Fibroblast of lung (primary cell): ENCODE measurements around the gene CD86. TPM values are rescaled to one million over a fixed set of nuclear protein-coding genes. Genes with fewer than 3 reads are reported as not detected.

Experiments used
- DNase-seq, 2 donors: peaks; one replicate each; pipeline versions ENCODE4 v3.0.0 to v3.0.0-alpha.2; 2010; ENCODE audit warnings: low read depth in 2 of 2
- H2AFZ ChIP-seq: 2 replicates; pipeline ENCODE4 v1.5.1; 2012; ENCODE audit warnings: low read length, control low read depth, inconsistent platforms
- H3K27ac ChIP-seq: 2 replicates; pipeline ENCODE4 v1.5.1; 2011; ENCODE audit warnings: low read length, control low read depth; ENCODE audit not compliant: insufficient read depth
- H3K27me3 ChIP-seq: 2 replicates; pipeline ENCODE4 v1.5.1; 2011; ENCODE audit warnings: mild to moderate bottlenecking, low read length; ENCODE audit not compliant: control insufficient read depth, insufficient read depth
- H3K36me3 ChIP-seq: 2 replicates; pipeline ENCODE4 v1.5.1; 2011; ENCODE audit warnings: low read length; ENCODE audit not compliant: control insufficient read depth, insufficient read depth
- H3K4me1 ChIP-seq: 2 replicates; pipeline ENCODE4 v1.5.1; 2011; ENCODE audit warnings: low read length; ENCODE audit not compliant: control insufficient read depth, insufficient read depth; ENCODE audit errors: extremely low read depth
- H3K4me2 ChIP-seq: 2 replicates; pipeline ENCODE4 v1.5.1; 2011; ENCODE audit warnings: low read length, control low read depth; ENCODE audit not compliant: insufficient read depth; ENCODE audit errors: extremely low read depth
- H3K4me3 ChIP-seq, 4 experiments: fragments of 200-600 bp in 1 of 4; sonication (generic) in 1 of 4; replicated peaks in 1 of 4; 2 replicates each; pipeline ENCODE4 v1.5.1; 2011 to 2016; ENCODE audit warnings: low read length in 4 of 4, low read depth in 3 of 4, mild to moderate bottlenecking in 3 of 4, control low read depth in 2 of 4, inconsistent platforms in 1 of 4, mixed read lengths in 1 of 4; ENCODE audit not compliant: insufficient read depth in 1 of 4; ENCODE audit errors: control extremely low read depth in 1 of 4
- H3K79me2 ChIP-seq: 2 replicates; pipeline ENCODE4 v1.5.1; 2012; ENCODE audit warnings: mild to moderate bottlenecking, low read length, inconsistent platforms; ENCODE audit not compliant: control insufficient read depth, insufficient read depth
- H3K9ac ChIP-seq: 2 replicates; pipeline ENCODE4 v1.5.1; 2011; ENCODE audit warnings: mild to moderate bottlenecking, low read length, control low read depth; ENCODE audit not compliant: insufficient read depth
- H3K9me3 ChIP-seq: 2 replicates; pipeline ENCODE4 v1.5.1; 2012; ENCODE audit warnings: low read depth, low read length; ENCODE audit not compliant: control insufficient read depth, insufficient read depth
- H4K20me1 ChIP-seq: 2 replicates; pipeline ENCODE4 v1.5.1; 2011; ENCODE audit warnings: low read length; ENCODE audit not compliant: control insufficient read depth, insufficient read depth; ENCODE audit errors: extremely low read depth
- CTCF ChIP-seq, 2 donors: IDR thresholded peaks in 1 of 2; conservative IDR thresholded peaks in 1 of 2; 1 replicate in 1 of 2; 2 replicates in 1 of 2; pipeline ENCODE4 v1.5.1; 2011 to 2012; ENCODE audit warnings: low read length in 2 of 2, control low read depth in 1 of 2, inconsistent platforms in 1 of 2, low read depth in 1 of 2, mild to moderate bottlenecking in 1 of 2
- EZH2 ChIP-seq: IDR thresholded peaks from 2 replicates; pipeline ENCODE4 v1.5.1; 2012; ENCODE audit warnings: low read length, control low read depth, mild to moderate bottlenecking; ENCODE audit errors: missing control alignments
- polyA plus RNA-seq, 2 donors: library from polyadenylated mRNA; depleted of rRNA in 1 of 2; stranded (reverse) in 1 of 2; unstranded in 1 of 2; fragments of >200 nt; gene quantifications; 2 replicates each; pipeline ENCODE4 v1.2.1, GENCODE V29; 2011 to 2012; ENCODE audit warnings: missing spikeins in 1 of 2
- total RNA-seq: library from RNA; depleted of rRNA; stranded (reverse); fragments of >200 nt; gene quantifications from 2 replicates; pipeline ENCODE4 v1.2.1, GENCODE V29; 2014

CD86 gene
- total and polyA plus RNA-seq, 2 donors (not counting 1 experiment from before 2014, with no cell fraction given), result not detected

GRCh38 chr3:122078235-122078935 is 23.2 kb downstream of the CD86 start:
- TF ChIP-seq EZH2 (no peak), CTCF (conservative IDR thresholded peaks at IDR 0.05 in 1 of 2, IDR thresholded peaks at IDR 0.05 in 1 of 2; ENCODE audit: low read depth in 1 of 2, low read length in 2 of 2) (no peak)
- Histone ChIP-seq H3K27ac (no peak overlapping the region), H3K27me3 (no peaks in the 10 kb centered on the region), H3K9me3 (no peaks in the 10 kb centered on the region), H3K9ac (no peak overlapping the region), H3K36me3 (no peaks in the 10 kb centered on the region), H3K4me2 (no peak overlapping the region), H3K4me3 (no peak overlapping the region), H3K79me2 (no peaks in the 10 kb centered on the region), H4K20me1 (no peaks in the 10 kb centered on the region), H3K4me1 (no peaks in the 10 kb centered on the region), H2AFZ (no peak overlapping the region)
- DNase-seq, result no peak

GRCh38 chr3:122079524-122080206 is 24.5 kb downstream of the CD86 start:
- H4K20me1 ChIP-seq, result no peaks in the 10 kb centered on the region
- no peak overlapping the region for H3K27ac ChIP-seq
- TF ChIP-seq EZH2 (no peak), CTCF (conservative IDR thresholded peaks at IDR 0.05 in 1 of 2, IDR thresholded peaks at IDR 0.05 in 1 of 2; ENCODE audit: low read depth in 1 of 2, low read length in 2 of 2) (no peak)
- H3K27me3 ChIP-seq, result no peaks in the 10 kb centered on the region
- DNase-seq, result no peak
- no peaks in the 10 kb centered on the region for H3K4me1 ChIP-seq
- H3K9me3 ChIP-seq, result no peaks in the 10 kb centered on the region
- no peak overlapping the region for H3K4me3 ChIP-seq
- no peaks in the 10 kb centered on the region for H3K36me3 ChIP-seq
- H2AFZ ChIP-seq, result no peak overlapping the region
- H3K79me2 ChIP-seq, result no peaks in the 10 kb centered on the region
- no peak overlapping the region for H3K4me2 ChIP-seq
- H3K9ac ChIP-seq, result no peak overlapping the region

- Histone ChIP-seq H3K79me2 (no peaks in the 10 kb centered on the region), H4K20me1 (no peaks in the 10 kb centered on the region), H3K27me3 (no peaks in the 10 kb centered on the region), H3K9me3 (no peaks in the 10 kb centered on the region), H3K9ac (no peak overlapping the region), H3K4me2 (no peak overlapping the region), H3K4me3 (no peak overlapping the region), H3K4me1 (no peaks in the 10 kb centered on the region), H3K36me3 (no peaks in the 10 kb centered on the region), H2AFZ (no peak overlapping the region), H3K27ac (no peak overlapping the region)
- no peak for TF ChIP-seq EZH2
- TF ChIP-seq CTCF (conservative IDR thresholded peaks at IDR 0.05 in 1 of 2, IDR thresholded peaks at IDR 0.05 in 1 of 2; ENCODE audit: low read depth in 1 of 2, low read length in 2 of 2), result no peak
- DNase-seq, result no peak
These were observed 25.0 kb downstream of the CD86 start for GRCh38 chr3:122080207-122080587.
